DOHH2 (cell line): ENCODE results near the gene KLHL6.

Experiments used
- CTCF ChIP-seq: fragments of 200-600 bp; sonication (generic); IDR thresholded peaks from one replicate; pipeline ENCODE4 v1.5.1; 2014; ENCODE audit warnings: antibody characterized with exemption, mild to moderate bottlenecking, low read depth, low read length; ENCODE audit not compliant: poor library complexity, severe bottlenecking
- EZH2phosphoT487 ChIP-seq: fragments of 200-600 bp; sonication (generic); IDR thresholded peaks from 2 replicates; pipeline ENCODE4 v1.6.1; 2017; ENCODE audit warnings: borderline replicate concordance, mild to moderate bottlenecking, antibody characterized with exemption, low read length, moderate library complexity, mixed read lengths

- TF ChIP-seq CTCF (no peak), EZH2phosphoT487 (no peak)
Observed at GRCh38 chr3:183443395-183444385, 111.8 kb downstream of the KLHL6 start.
